ENCODE results near the gene GALNT14.

GALNT14 gene

DNA sequence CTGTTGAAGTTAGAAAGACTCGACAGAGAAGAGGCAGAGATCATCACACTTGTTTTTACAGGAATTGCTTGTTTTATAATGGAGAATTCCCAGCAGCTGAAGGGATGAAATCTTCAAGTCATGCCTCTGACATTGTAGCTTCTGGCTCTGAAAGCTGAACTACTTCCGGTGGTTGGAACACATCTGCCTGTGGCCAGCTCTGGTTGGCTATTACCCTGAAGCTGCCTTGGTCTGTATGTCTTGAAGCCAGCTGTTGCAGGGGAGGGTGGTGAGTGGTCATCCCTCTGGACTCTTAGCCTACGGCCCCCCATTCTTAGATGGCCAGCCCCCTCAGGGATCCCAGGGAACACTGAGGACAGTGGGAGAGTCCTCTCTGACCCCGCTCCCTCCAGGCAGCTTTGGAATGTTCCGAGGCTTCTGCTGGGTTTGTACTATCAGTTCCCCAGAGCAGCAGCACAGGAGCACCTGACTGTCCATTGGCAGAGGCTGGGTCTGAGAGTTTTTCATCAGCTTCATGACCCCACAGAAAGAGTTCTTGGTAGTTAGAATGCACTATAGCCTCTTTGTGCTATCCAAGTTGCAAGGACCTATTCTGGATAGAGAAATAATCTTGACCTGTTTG is 243.6 kb downstream of the GALNT14 start:
- Histone ChIP-seq H3K27ac (no peak overlapping the region), H3K36me3 (no peaks in the 10 kb centered on the region), H3K4me3 (ENCODE audit: low read depth in 1 of 2, low read length in 1 of 2) (no peak overlapping the region), H3K27me3 (no peaks in the 10 kb centered on the region), H3K9me3 (no peaks in the 10 kb centered on the region), H3K4me1 (ENCODE audit: control insufficient read depth in 1 of 2, insufficient read depth in 1 of 2, low read depth in 1 of 2, low read length in 1 of 2) (no peaks in the 10 kb centered on the region)
- TF ChIP-seq, protein P1, sequence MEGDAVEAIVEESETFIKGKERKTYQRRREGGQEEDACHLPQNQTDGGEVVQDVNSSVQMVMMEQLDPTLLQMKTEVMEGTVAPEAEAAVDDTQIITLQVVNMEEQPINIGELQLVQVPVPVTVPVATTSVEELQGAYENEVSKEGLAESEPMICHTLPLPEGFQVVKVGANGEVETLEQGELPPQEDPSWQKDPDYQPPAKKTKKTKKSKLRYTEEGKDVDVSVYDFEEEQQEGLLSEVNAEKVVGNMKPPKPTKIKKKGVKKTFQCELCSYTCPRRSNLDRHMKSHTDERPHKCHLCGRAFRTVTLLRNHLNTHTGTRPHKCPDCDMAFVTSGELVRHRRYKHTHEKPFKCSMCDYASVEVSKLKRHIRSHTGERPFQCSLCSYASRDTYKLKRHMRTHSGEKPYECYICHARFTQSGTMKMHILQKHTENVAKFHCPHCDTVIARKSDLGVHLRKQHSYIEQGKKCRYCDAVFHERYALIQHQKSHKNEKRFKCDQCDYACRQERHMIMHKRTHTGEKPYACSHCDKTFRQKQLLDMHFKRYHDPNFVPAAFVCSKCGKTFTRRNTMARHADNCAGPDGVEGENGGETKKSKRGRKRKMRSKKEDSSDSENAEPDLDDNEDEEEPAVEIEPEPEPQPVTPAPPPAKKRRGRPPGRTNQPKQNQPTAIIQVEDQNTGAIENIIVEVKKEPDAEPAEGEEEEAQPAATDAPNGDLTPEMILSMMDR (IDR thresholded peaks at IDR 0.05): no peak

DNA sequence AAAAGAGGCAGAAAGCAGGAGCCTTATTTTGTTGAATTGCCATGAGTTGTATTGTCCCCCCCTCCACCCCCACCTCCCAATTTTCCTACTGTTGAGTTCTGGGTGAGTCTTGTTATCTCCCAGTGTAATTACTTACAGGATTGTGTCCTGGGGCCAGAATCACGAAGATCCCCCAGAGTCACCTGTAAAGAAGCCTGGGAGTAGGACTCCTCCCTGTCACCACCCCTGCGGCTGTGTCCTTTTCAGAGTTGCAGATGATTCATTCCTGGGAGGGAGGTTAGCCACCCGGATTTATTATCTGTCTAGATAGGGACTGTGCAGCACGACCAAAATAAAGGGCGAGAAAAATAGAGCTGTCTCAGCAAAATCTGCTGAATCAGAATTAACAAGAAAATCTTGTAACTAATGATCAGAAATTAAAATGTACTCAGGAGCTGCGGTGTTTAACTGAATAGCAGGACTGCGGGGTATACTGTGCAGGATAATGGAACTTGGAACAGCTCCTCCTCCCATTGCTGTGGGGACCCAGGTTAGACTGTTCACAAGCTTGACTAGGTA is 249.3 kb downstream of the GALNT14 start:
- Histone ChIP-seq H3K36me3 (no peaks in the 10 kb centered on the region), H3K4me3 (ENCODE audit: low read depth in 1 of 2, low read length in 1 of 2) (no peak overlapping the region), H3K9me3 (no peaks in the 10 kb centered on the region), H3K27ac (no peak overlapping the region), H3K27me3 (no peaks in the 10 kb centered on the region), H3K4me1 (ENCODE audit: control insufficient read depth in 1 of 2, insufficient read depth in 1 of 2, low read depth in 1 of 2, low read length in 1 of 2) (peaks cover 13 to 14% of the 10 kb centered on the region in 2 experiments)
- TF ChIP-seq, protein P1 (IDR thresholded peaks at IDR 0.05): no peak

DNA sequence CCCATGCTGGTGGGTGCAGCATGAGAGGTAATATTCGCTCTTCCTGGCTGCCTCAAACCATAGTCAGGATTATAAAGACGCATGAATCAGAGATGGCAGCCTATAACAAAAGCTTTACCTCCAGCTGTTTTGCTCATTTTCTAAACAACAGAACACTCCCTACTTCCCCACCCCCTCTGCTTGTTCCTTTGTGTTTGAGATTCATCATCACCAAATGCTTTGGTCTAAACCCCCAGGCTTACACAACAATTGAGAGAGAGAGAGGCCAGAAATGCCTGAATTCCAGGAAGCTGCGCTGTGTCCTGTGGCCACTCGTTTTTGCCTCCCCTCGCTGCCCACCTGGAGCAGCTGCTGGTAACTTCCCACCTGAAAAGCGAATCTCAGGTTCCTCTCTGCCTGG is 252.2 kb downstream of the GALNT14 start:
- no peaks in the 10 kb centered on the region for H3K9me3 ChIP-seq
- TF ChIP-seq, protein P1 (IDR thresholded peaks at IDR 0.05): no peak
- H3K4me3 ChIP-seq (ENCODE audit: low read depth in 1 of 2, low read length in 1 of 2): no peak overlapping the region
- no peaks in the 10 kb centered on the region for H3K27me3 ChIP-seq
- peaks cover 13 to 14% of the 10 kb centered on the region in 2 experiments for H3K4me1 ChIP-seq (ENCODE audit: control insufficient read depth in 1 of 2, insufficient read depth in 1 of 2, low read depth in 1 of 2, low read length in 1 of 2)
- H3K27ac ChIP-seq: no peak overlapping the region
- H3K36me3 ChIP-seq: no peaks in the 10 kb centered on the region

DNA sequence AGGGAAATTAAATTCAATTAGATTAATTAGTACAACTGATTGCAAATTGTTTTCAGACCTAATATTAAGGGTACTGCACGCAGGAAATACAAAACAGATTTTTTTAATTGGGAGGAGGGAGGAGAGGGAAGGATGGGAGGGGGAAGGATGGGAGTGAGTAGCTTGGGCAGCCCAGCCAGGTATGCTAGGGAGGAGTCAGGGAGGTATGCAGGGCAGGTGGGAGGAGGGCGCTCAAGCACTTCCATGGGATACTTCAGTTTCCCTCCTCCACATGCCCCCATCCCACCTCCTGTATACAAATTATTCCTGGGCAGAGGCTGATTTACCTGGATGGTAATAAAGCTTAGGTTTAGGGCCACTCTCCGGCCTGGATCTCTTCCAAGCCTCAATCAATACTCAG is 254.4 kb downstream of the GALNT14 start:
- Histone ChIP-seq H3K36me3 (no peaks in the 10 kb centered on the region), H3K9me3 (no peaks in the 10 kb centered on the region), H3K27me3 (no peaks in the 10 kb centered on the region), H3K27ac (no peak overlapping the region), H3K4me3 (ENCODE audit: low read depth in 1 of 2, low read length in 1 of 2) (no peak overlapping the region), H3K4me1 (ENCODE audit: control insufficient read depth in 1 of 2, insufficient read depth in 1 of 2, low read depth in 1 of 2, low read length in 1 of 2) (peaks cover 13 to 14% of the 10 kb centered on the region in 2 experiments)
- TF ChIP-seq, protein P1 (IDR thresholded peaks at IDR 0.05): no peak

DNA sequence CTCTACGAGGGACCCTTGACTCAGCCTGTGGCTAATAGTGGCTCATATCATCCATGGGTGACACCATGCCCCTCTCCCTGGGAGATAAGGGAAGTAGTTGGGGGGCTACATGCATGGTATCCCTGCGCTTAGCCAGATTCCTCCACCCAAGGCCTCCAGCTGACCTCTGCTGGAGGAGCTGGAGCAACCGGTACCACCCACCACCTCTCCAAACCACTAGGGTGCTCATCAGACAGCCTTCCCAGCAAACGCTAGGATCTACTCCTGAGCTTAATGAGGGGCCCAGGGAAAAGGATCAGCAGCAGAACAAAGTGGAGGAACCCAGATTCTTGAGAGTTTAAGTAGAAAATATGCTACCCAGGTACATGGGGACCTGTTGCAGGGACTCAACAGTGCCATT is 255.1 kb downstream of the GALNT14 start:
- Histone ChIP-seq H3K9me3 (no peaks in the 10 kb centered on the region), H3K4me3 (ENCODE audit: low read depth in 1 of 2, low read length in 1 of 2) (no peak overlapping the region), H3K4me1 (ENCODE audit: control insufficient read depth in 1 of 2, insufficient read depth in 1 of 2, low read depth in 1 of 2, low read length in 1 of 2) (peaks cover 13 to 14% of the 10 kb centered on the region in 2 experiments), H3K27me3 (no peaks in the 10 kb centered on the region), H3K27ac (no peak overlapping the region), H3K36me3 (no peaks in the 10 kb centered on the region)
- TF ChIP-seq, protein P1 (IDR thresholded peaks at IDR 0.05): no peak

Measured in neutrophil (primary cell).